HTR-8/SVneo (cell line): Measurements from ENCODE around the gene LSR.

Experiments used
- DNase-seq: peaks from one replicate; pipeline ENCODE4 v3.0.0; 2011; ENCODE audit warnings: low spot score, mixed read lengths; ENCODE audit not compliant: insufficient read length
- FAIRE-seq: peaks from 2 replicates; lab custom pipeline; 2011; peaks lifted over from hg19 to GRCh38; lab: Jason Lieb, UNC

The LSR gene

DNA sequence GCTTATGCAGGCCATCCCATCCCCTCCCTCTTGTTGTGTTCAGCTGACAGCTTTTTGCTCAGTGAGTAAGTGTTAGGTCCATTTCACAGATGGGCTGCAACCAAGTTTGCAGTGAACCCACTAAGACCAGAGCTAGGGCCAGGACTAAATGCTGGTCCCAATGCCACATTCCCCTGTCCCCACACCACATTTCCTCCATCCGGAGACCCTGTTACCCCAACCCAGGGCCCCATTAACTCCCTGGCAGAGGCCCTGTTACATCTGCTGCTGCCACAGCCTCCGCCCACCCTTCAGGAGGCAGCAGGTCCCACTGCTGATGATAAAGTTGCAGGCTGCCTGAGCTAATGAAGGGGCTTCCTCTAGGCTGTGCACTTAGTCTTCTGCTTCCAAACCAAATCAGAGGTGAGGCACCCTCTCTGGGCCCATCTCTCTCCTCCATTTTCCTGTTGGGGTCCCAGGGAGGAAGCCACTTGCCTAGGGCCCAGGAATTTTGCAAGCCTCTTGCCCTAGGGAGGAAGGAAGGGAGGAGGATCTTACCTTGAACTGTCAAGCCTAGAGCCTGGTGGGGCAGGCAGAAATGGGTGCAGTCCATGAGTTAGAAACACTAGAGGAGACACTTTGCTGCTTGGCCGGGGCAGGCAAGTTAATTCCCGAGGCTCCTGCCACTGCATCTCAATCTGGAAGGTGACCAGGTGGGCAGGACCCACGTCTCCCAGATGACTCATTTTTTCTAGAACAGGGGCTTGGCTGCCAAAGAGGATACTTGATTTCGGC lies 16.5 kb downstream of the LSR start:
- FAIRE-seq, result no peak
- no peak for DNase-seq

DNA sequence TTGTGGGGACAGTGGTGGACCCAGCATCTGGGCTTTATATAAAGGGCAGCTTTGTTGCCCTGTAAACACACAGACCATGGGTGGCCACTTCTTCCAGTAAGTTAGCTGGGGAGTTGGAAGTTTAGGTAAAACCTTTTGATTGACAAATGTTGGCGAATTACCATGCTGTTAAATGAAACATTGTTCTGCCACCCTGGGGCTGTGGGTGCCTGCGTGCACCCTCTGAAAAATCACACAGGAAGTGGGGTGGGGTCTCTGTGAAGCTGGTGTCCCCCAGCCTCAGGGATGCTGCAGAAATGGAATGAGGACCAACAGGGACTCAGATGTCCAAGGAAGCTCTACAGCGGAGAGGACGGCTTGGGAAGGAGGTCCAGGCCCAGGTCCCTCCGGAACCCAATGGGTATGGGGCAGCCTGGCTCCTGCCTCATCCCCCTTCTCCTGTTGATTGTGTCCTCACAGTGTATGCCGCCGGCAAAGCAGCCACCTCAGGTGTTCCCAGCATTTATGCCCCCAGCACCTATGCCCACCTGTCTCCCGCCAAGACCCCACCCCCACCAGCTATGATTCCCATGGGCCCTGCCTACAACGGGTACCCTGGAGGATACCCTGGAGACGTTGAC lies 17.2 kb downstream of the LSR start:
- FAIRE-seq (no peak), DNase-seq (no peak)

GRCh38 chr19:35266520-35267352 lies 17.9 kb downstream of the LSR start:
- DNase-seq (no peak), FAIRE-seq (no peak)

DNA sequence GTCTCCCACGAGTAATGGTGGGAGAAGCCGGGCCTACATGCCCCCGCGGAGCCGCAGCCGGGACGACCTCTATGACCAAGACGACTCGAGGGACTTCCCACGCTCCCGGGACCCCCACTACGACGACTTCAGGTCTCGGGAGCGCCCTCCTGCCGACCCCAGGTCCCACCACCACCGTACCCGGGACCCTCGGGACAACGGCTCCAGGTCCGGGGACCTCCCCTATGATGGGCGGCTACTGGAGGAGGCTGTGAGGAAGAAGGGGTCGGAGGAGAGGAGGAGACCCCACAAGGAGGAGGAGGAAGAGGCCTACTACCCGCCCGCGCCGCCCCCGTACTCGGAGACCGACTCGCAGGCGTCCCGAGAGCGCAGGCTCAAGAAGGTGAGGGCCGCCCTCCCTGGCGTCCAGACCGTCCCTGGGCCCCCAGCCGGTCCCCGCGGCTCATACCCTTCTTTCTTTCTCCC lies 18.6 kb downstream of the LSR start:
- DNase-seq (no peak), FAIRE-seq (no peak)

DNA sequence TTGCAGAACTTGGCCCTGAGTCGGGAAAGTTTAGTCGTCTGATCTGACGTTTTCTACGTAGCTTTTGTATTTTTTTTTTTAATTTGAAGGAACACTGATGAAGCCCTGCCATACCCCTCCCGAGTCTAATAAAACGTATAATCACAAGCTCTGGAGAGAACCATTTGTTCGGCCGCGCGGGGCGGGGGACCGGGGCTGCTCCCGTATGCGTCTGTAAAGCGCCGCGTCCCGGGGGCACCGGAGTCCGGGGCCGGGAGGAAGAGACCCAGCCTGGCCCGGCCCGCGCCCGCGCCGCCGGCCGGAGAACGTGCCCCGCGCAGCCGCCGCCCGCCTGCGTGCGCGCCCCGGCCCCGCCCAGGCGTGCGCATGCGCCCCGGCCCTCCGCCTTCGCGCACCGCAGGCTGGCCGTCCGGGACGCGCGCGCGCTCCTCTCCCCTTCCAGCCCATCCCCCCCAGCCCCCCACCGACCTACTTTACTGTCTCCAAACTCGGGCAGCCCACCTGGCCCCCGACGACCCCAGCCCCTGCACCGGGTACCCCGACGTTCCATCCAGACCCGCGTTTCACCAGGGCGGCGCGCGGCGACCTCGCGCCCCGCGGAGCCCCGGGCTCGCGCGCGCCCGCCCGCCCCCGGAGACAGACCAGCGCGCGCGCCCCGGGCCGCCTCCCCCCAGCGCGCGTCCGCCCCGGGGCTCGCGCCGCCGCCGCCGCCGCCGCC lies 19.2 kb downstream of the LSR start:
- FAIRE-seq, result peak; percentile 66
- peak; percentile 90 for DNase-seq

DNA sequence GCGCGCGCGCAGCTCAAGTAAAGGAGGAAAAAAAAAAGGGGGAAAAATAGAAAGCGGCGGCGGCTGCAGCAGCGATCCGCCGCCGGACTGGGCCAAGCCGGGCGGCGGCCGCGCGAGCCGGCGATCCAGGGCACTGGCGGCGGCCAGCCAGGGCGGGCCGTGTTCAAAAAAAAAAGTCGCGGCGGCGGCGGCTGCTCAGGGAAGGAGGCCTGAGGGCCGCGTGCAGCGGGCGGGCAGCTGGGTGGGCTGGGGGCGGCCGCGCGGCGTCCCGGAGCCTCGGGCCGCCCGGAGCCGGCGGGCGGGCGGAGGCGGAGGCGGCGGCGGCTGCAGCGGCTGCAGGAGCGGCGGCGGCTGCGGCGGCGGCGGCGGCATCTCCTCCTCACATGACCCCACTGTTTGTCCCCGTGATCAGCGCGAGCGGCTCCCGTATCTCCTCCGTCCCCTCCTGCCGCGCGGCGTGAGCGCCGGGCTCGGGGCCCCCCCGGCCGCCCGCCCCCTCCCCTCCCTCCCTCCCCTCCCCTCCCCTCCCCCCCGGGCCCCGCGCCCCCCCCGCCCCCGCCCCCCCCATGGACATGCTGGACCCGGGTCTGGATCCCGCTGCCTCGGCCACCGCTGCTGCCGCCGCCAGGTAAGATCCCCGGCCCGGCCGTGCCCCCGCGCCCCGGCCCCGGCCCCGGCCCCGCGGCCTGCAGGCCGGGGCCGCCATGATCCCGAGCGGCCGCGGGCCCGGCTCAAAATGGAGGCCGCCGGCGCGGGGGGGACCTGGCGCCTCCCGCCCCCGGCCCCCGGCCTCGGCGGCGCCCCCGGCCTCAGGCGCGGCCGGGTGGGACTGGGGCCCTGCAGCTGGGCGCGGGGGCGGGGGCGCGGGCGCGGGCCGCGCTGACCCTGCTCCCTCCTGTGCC lies 20.0 kb downstream of the LSR start, which contains the start of gene USF2:
TSS of gene USF2 (plus strand) at position 427 of the 902 bp plus-strand sequence. CDS start at position 567, 140 bp downstream.
- no peak for FAIRE-seq
- peak; percentile 74 for DNase-seq

GRCh38 chr19:35269438-35270117 lies 20.8 kb downstream of the LSR start:
- DNase-seq, result peak; percentile 84
- peak; percentile 81 for FAIRE-seq

DNA sequence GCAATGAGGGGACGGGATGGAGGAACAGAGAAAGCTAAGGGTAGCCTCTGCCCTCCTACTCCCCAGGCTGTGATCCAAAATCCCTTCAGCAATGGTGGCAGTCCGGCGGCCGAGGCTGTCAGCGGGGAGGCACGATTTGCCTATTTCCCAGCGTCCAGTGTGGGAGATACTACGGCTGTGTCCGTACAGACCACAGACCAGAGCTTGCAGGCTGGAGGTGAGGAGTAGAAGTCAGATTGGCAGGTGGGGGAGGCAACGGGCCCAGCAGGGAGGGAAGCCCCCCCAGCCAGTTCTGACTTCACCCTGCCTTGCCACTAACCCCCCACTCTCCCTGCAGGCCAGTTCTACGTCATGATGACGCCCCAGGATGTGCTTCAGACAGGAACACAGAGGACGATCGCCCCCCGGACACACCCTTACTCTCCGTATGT lies 21.6 kb downstream of the LSR start:
- FAIRE-seq, result no peak
- DNase-seq, result no peak

DNA sequence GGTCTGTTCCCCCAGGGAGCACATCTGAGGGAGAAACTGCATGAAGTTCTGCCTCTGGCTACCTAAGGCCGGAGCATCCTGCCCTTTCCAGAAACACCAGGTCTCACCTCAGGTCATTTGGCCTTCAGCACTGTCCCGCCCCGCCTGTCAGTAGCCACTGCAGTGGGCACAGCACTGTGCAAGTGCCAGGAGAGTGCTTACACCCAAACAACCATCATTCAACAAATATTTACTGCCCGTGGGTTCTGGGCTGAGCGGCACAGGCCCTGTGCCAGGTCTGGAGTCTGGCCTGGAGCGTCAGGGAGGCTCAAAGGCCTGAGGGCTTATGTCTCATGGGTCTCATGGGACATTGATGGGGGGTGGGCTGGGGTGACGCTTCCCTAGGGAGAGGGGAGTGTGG lies 22.7 kb downstream of the LSR start:
- no peak for DNase-seq
- FAIRE-seq, result no peak

GRCh38 chr19:35272122-35272719 lies 23.4 kb downstream of the LSR start:
- FAIRE-seq, result no peak

DNA sequence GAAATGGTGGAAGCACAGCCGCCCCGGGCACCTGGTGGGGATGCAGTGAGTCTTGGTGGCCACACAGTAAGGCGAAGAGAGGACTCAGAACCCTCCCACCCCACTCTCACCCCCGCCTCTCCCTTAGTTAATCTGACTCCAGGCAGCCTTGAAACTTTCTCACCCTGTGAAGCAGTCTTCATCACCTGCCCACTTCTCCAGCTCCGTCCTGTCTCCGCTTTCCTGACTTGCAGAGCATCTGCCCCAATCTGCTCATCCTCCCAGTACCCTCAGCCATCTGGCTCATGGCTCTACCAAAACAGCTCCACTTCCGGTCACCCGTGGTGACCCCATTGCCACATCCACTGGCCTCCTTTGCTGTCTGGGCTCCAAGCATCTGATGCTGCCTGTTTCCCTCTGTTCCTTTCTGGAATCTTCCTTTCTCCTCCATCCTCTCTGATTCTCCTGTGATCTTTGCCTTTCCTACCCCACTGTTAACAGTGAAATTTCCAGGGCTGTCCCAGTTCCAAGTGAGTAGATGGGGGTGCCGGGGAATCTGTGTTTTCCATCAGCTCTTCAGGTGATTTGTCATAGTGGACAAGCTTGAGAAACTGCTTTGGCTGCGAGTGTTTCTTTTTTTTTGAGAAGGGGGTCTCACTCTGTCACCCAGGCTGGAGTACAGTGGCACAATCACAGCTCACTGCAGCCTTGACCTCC lies 24.3 kb downstream of the LSR start:
- no peak for FAIRE-seq
- no peak for DNase-seq

More at GRCh38 chr19:35272122-35272719, 23.4 kb downstream of the LSR start:
- DNase-seq, result no peak

GRCh38 chr19:35273686-35274259 lies 25.0 kb downstream of the LSR start:
- FAIRE-seq, result no peak
- no peak for DNase-seq

DNA sequence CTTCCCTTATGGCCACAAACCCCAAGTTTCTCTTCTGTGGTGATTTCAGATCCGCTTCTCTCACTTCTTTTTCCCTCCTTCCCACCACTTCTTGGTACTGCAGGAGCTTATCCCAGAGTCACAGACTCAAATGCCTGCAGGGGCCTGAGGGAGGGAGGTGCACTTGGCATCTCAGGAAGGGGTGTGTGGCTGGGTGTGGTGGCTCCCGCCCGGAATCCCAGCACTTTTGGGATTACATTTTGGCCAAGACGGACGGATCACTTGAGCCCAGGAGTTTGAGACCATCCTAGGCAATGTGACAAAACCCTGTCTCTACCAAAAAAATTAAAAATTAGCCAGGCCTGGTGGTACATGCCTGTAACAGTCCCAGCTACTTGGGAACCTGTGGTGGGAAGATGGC lies 25.5 kb downstream of the LSR start:
- DNase-seq (no peak), FAIRE-seq (no peak)

DNA sequence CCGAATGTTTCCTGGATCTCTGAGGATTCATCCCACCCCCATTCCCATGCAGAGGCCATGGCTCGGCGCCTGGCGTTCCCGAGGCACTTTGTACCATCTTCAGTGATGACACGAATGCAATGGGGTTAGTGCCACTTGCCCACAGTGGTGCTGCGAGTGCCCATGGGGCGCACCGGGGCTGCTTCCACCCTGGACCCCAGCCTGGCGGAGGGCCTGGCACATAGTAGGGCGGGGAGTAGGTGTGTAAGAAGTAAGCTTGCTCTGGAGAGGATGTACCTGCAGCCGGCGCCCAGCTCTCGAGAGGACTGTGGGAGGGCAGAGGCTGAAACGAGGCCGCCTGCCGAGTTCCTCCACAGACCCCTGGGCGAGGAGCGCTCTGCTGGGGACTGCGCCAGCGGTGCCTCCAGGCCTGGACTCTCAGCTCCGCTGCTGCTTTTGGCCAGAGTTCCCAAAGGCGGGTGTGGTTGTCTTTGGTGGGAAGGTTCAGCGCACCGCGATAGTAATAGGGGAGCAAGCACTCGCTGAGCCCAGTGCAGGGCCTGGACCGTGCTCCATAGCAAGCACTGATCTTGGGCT lies 28.0 kb downstream of the LSR start:
- DNase-seq (no peak), FAIRE-seq (no peak)

DNA sequence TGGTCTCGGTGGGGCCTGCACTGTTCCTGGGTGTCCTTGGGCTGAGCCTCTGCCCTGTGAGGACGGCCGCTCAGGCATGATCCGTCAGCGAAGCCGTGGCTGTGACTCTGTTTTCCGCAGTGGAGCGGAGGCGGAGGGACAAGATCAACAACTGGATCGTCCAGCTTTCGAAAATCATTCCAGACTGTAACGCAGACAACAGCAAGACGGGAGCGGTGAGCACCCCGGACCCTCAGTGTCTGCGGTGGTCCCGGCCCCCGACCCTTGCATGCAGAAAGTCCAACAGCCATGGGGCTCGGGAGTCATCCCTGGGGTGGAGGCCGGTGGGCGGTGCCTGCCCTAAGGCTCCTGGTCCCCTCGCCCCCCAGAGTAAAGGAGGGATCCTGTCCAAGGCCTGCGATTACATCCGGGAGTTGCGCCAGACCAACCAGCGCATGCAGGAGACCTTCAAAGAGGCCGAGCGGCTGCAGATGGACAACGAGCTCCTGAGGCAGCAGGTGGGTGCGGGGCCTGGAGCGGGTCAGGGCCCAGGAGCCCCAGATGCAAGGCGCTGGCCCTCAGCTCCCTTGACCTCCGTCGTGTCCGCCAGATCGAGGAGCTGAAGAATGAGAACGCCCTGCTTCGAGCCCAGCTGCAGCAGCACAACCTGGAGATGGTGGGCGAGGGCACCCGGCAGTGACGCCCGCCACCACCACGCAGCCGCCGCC lies 29.9 kb downstream of the LSR start:
- no peak for FAIRE-seq
- DNase-seq, result no peak

DNA sequence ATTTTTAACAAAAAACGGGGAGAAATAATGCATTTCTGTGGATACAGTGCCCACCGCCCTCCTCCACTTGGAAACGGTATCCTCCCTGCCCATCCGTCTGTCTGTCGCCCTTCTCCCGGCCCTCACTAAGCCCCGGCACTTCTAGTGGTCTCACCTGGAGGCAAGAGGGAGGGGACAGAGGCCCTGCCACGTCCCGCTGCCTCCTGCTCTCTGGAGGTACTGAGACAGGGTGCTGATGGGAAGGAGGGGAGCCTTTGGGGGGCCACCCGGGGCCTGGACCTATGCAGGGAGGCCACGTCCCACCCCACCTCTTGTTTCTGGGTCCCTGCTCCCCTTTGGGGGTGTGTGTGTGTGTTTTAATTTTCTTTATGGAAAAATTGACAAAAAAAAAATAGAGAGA lies 30.6 kb downstream of the LSR start:
- FAIRE-seq, result no peak
- no peak for DNase-seq
